ENCODE measurements around the gene ZNF804B.
"Not testable (repeated sequence)": the region's sequence is repeated elsewhere in the genome, so short reads cannot be mapped to it uniquely, and the experiment has no call there.

The ZNF804B gene

GRCh38 chr7:89200758-89201157 is 441.3 kb downstream of the ZNF804B start:
- Histone ChIP-seq H4K20me1 (ENCODE audit: insufficient read depth, low read length) (no peaks in the 10 kb centered on the region), H3K4me2 (ENCODE audit: low read length) (no peak overlapping the region), H3K9me3 (ENCODE audit: insufficient read depth, low read length) (no peaks in the 10 kb centered on the region), H3K27ac (ENCODE audit: low read length) (no peak overlapping the region), H3K36me3 (replicated peaks; ENCODE audit: low read depth, low read length) (no peaks in the 10 kb centered on the region), H3K27me3 (ENCODE audit: low read depth, low read length) (no peaks in the 10 kb centered on the region), H3K4me1 (ENCODE audit: low read length) (peaks cover 14% of the 10 kb centered on the region), H3K79me2 (ENCODE audit: low read length) (no peaks in the 10 kb centered on the region), H3K9ac (ENCODE audit: low read length) (no peak overlapping the region), H2AFZ (ENCODE audit: low read depth, low read length) (no peak overlapping the region), H3K4me3 (ENCODE audit: low read length) (no peak overlapping the region)
- TF ChIP-seq CTCF (IDR thresholded peaks at IDR 0.05; ENCODE audit: low read depth, low read length) (no peak), EZH2phosphoT487 (IDR thresholded peaks at IDR 0.05; ENCODE audit: low read depth) (no peak)

- Histone ChIP-seq H4K20me1 (ENCODE audit: insufficient read depth, low read length) (no peaks in the 10 kb centered on the region), H3K4me1 (ENCODE audit: low read length) (no peaks in the 10 kb centered on the region), H3K4me2 (ENCODE audit: low read length) (no peak overlapping the region), H3K9ac (ENCODE audit: low read length) (no peak overlapping the region), H3K27ac (ENCODE audit: low read length) (no peak overlapping the region), H3K9me3 (ENCODE audit: insufficient read depth, low read length) (no peaks in the 10 kb centered on the region), H3K27me3 (ENCODE audit: low read depth, low read length) (no peaks in the 10 kb centered on the region), H3K36me3 (replicated peaks; ENCODE audit: low read depth, low read length) (no peaks in the 10 kb centered on the region), H2AFZ (ENCODE audit: low read depth, low read length) (no peak overlapping the region), H3K4me3 (ENCODE audit: low read length) (no peak overlapping the region), H3K79me2 (ENCODE audit: low read length) (no peaks in the 10 kb centered on the region)
- TF ChIP-seq CTCF (IDR thresholded peaks at IDR 0.05; ENCODE audit: low read depth, low read length) = no peak
- no peak for TF ChIP-seq EZH2phosphoT487 (IDR thresholded peaks at IDR 0.05; ENCODE audit: low read depth)
Observed at GRCh38 chr7:89223900-89224395, 464.4 kb downstream of the ZNF804B start.

GRCh38 chr7:89228688-89229171 is 469.2 kb downstream of the ZNF804B start:
- H3K79me2 ChIP-seq (ENCODE audit: low read length); H3K9ac ChIP-seq (ENCODE audit: low read length); H3K4me1 ChIP-seq (ENCODE audit: low read length); H3K36me3 ChIP-seq (replicated peaks; ENCODE audit: low read depth, low read length); H2AFZ ChIP-seq (ENCODE audit: low read depth, low read length); H3K27me3 ChIP-seq (ENCODE audit: low read depth, low read length); H3K27ac ChIP-seq (ENCODE audit: low read length); H4K20me1 ChIP-seq (ENCODE audit: insufficient read depth, low read length); H3K4me2 ChIP-seq (ENCODE audit: low read length); H3K4me3 ChIP-seq (ENCODE audit: low read length); H3K9me3 ChIP-seq (ENCODE audit: insufficient read depth, low read length): not testable (repeated sequence)

- Histone ChIP-seq H2AFZ (ENCODE audit: low read depth, low read length) (no peak overlapping the region), H3K9me3 (ENCODE audit: insufficient read depth, low read length) (no peaks in the 10 kb centered on the region), H3K4me2 (ENCODE audit: low read length) (no peak overlapping the region), H3K4me1 (ENCODE audit: low read length) (no peaks in the 10 kb centered on the region), H3K27ac (ENCODE audit: low read length) (no peak overlapping the region), H4K20me1 (ENCODE audit: insufficient read depth, low read length) (no peaks in the 10 kb centered on the region), H3K36me3 (replicated peaks; ENCODE audit: low read depth, low read length) (no peaks in the 10 kb centered on the region), H3K4me3 (ENCODE audit: low read length) (no peak overlapping the region), H3K79me2 (ENCODE audit: low read length) (no peaks in the 10 kb centered on the region), H3K9ac (ENCODE audit: low read length) (no peak overlapping the region), H3K27me3 (ENCODE audit: low read depth, low read length) (no peaks in the 10 kb centered on the region)
- no peak for TF ChIP-seq CTCF (IDR thresholded peaks at IDR 0.05; ENCODE audit: low read depth, low read length)
- TF ChIP-seq EZH2phosphoT487 (IDR thresholded peaks at IDR 0.05; ENCODE audit: low read depth) = no peak
Observed at GRCh38 chr7:89238156-89238555, 478.7 kb downstream of the ZNF804B start.

GRCh38 chr7:89246196-89246595 is 486.7 kb downstream of the ZNF804B start:
- H3K4me3 ChIP-seq (ENCODE audit: low read length) = no peak overlapping the region
- no peaks in the 10 kb centered on the region for H4K20me1 ChIP-seq (ENCODE audit: insufficient read depth, low read length)
- H3K27me3 ChIP-seq (ENCODE audit: low read depth, low read length) = no peaks in the 10 kb centered on the region
- no peaks in the 10 kb centered on the region for H3K4me1 ChIP-seq (ENCODE audit: low read length)
- H3K36me3 ChIP-seq (replicated peaks; ENCODE audit: low read depth, low read length) = no peaks in the 10 kb centered on the region
- H3K9me3 ChIP-seq (ENCODE audit: insufficient read depth, low read length) = no peaks in the 10 kb centered on the region
- no peak overlapping the region for H3K4me2 ChIP-seq (ENCODE audit: low read length)
- H3K9ac ChIP-seq (ENCODE audit: low read length) = no peak overlapping the region
- no peak overlapping the region for H2AFZ ChIP-seq (ENCODE audit: low read depth, low read length)
- TF ChIP-seq CTCF (IDR thresholded peaks at IDR 0.05; ENCODE audit: low read depth, low read length) (no peak), EZH2phosphoT487 (IDR thresholded peaks at IDR 0.05; ENCODE audit: low read depth) (no peak)
- no peak overlapping the region for H3K27ac ChIP-seq (ENCODE audit: low read length)
- no peaks in the 10 kb centered on the region for H3K79me2 ChIP-seq (ENCODE audit: low read length)

Measured in OCI-LY3 (cell line).